Endothelial cell of umbilical vein (primary cell): ENCODE measurements around the gene RAPGEF4. TPM values are rescaled to one million over a fixed set of nuclear protein-coding genes. Genes with fewer than 3 reads are reported as not detected.

Experiments
- BruUV-seq: library from RNA; stranded (reverse); fragments of 400-500 nt; replicated peaks from 2 replicates; lab custom pipeline; 2021; lab: Mats Ljungman, UMichigan
- CTCF ChIA-PET: fragments of 300-600, 350-600 bp; sonication (Branson Sonifier 250); formaldehyde crosslinking; loops from one replicate; lab custom pipeline; 2021; ENCODE audit warnings: antibody characterized with exemption, inconsistent platforms; lab: Charles Lee
- POLR2A ChIA-PET: fragments of 300-600, 350-600 bp; sonication (Branson Sonifier 250); formaldehyde crosslinking; loops from one replicate; lab custom pipeline; 2021; ENCODE audit warnings: antibody characterized with exemption, inconsistent platforms; lab: Charles Lee
- DNase-seq: peaks from one replicate; pipeline ENCODE4 v3.0.0-alpha.2; 2011; ENCODE audit warnings: low read depth, low spot score
- FAIRE-seq: peaks from 2 replicates; lab custom pipeline; 2011; peaks lifted over from hg19 to GRCh38; lab: Jason Lieb, UNC
- H2AFZ ChIP-seq: 2 replicates; pipeline ENCODE4 v1.6.0; 2012; ENCODE audit warnings: low read depth, low read length, control low read depth, inconsistent platforms
- H3K27ac ChIP-seq: 2 replicates; pipeline ENCODE4 v1.5.1; 2011; ENCODE audit warnings: low read depth, mild to moderate bottlenecking, control low read depth, low read length, moderate library complexity; ENCODE audit not compliant: insufficient read depth
- H3K27me3 ChIP-seq, 2 experiments: 2 replicates each; pipeline versions ENCODE4 v1.6.0 to v1.6.1; 2011; ENCODE audit warnings: low read length in 2 of 2, mixed read lengths in 1 of 2; ENCODE audit not compliant: control insufficient read depth in 2 of 2, insufficient read depth in 2 of 2
- H3K36me3 ChIP-seq, 2 experiments: 2 replicates in 1 of 2; 3 replicates in 1 of 2; pipeline ENCODE4 v1.5.1; 2011; ENCODE audit warnings: low read length in 2 of 2, mild to moderate bottlenecking in 1 of 2, moderate library complexity in 1 of 2; ENCODE audit not compliant: control insufficient read depth in 2 of 2, insufficient read depth in 2 of 2; ENCODE audit errors: extremely low read depth in 1 of 2
- H3K4me1 ChIP-seq: 3 replicates; pipeline ENCODE4 v1.5.1; 2011; ENCODE audit warnings: mild to moderate bottlenecking, low read length; ENCODE audit not compliant: control insufficient read depth, insufficient read depth; ENCODE audit errors: extremely low read depth
- H3K4me2 ChIP-seq: 2 replicates; pipeline ENCODE4 v1.6.1; 2011; ENCODE audit warnings: low read length, control low read depth, mixed read lengths; ENCODE audit not compliant: insufficient read depth
- H3K4me3 ChIP-seq, 3 experiments: fragments of 200-600 bp in 1 of 3; sonication (generic), shearing (Covaris generic) in 1 of 3; replicated peaks in 1 of 3; 2 replicates each; pipeline ENCODE4 v1.5.1; 2011 to 2016; ENCODE audit warnings: control low read depth in 3 of 3, low read length in 3 of 3, mild to moderate bottlenecking in 2 of 3, inconsistent platforms in 1 of 3, low read depth in 1 of 3, moderate library complexity in 1 of 3; ENCODE audit not compliant: insufficient read depth in 1 of 3
- H3K79me2 ChIP-seq: 2 replicates; pipeline ENCODE4 v1.6.0; 2012; ENCODE audit warnings: low read length, inconsistent platforms; ENCODE audit not compliant: control insufficient read depth, insufficient read depth
- H3K9ac ChIP-seq: replicated peaks from 2 replicates; pipeline ENCODE3; 2011; ENCODE audit warnings: low read length, control low read depth; ENCODE audit not compliant: insufficient read depth; ENCODE audit errors: extremely low read depth
- H3K9me1 ChIP-seq: replicated peaks from 3 replicates; pipeline ENCODE4 v1.6.0; 2011; ENCODE audit warnings: mild to moderate bottlenecking, low read length; ENCODE audit not compliant: control insufficient read depth, insufficient read depth; ENCODE audit errors: extremely low read depth
- H3K9me3 ChIP-seq: replicated peaks from 2 replicates; pipeline ENCODE4 v1.5.1; 2012; ENCODE audit warnings: low read length, inconsistent platforms; ENCODE audit not compliant: control insufficient read depth, insufficient read depth
- H4K20me1 ChIP-seq: replicated peaks from 2 replicates; pipeline ENCODE3; 2011; ENCODE audit warnings: mild to moderate bottlenecking, low read length; ENCODE audit not compliant: control insufficient read depth, insufficient read depth; ENCODE audit errors: extremely low read depth
- CTCF ChIP-seq, 2 donors: IDR thresholded peaks; 1 replicate in 1 of 2; 2 replicates in 1 of 2; pipeline ENCODE4 v1.5.1; 2011; ENCODE audit warnings: low read length in 2 of 2, mild to moderate bottlenecking in 2 of 2, moderate library complexity in 2 of 2, control low read depth in 1 of 2, inconsistent platforms in 1 of 2, low read depth in 1 of 2; ENCODE audit not compliant: insufficient read depth in 1 of 2; ENCODE audit errors: extremely low read depth in 1 of 2
- EZH2 ChIP-seq: IDR thresholded peaks from 2 replicates; pipeline ENCODE4 v1.6.1; 2012; ENCODE audit warnings: borderline replicate concordance, low read depth, mild to moderate bottlenecking, moderate library complexity, low read length, inconsistent platforms; ENCODE audit not compliant: severe bottlenecking
- FOS ChIP-seq: IDR thresholded peaks from 2 replicates; pipeline ENCODE4 v1.6.1; 2011; ENCODE audit warnings: mild to moderate bottlenecking, low read length, moderate library complexity, borderline replicate concordance; ENCODE audit not compliant: insufficient read depth
- GATA2 ChIP-seq: IDR thresholded peaks from 2 replicates; pipeline ENCODE4 v1.7.0; 2011; ENCODE audit warnings: low read depth, mild to moderate bottlenecking, moderate library complexity, mixed read lengths, low read length; ENCODE audit not compliant: insufficient read length, insufficient read depth
- JUN ChIP-seq: IDR thresholded peaks from 2 replicates; pipeline ENCODE4 v1.6.1; 2011; ENCODE audit warnings: borderline replicate concordance, low read depth; ENCODE audit not compliant: insufficient read length, insufficient read depth
- MAX ChIP-seq: IDR thresholded peaks from 2 replicates; pipeline ENCODE4 v1.6.1; 2011; ENCODE audit not compliant: insufficient read depth, insufficient read length
- MYC ChIP-seq: IDR thresholded peaks from one replicate; pipeline ENCODE4 v1.6.1; 2011; ENCODE audit warnings: mild to moderate bottlenecking, low read depth, low read length
- POLR2A ChIP-seq: IDR thresholded peaks from 2 replicates; pipeline ENCODE4 v1.6.1; 2012; ENCODE audit warnings: low read depth, mild to moderate bottlenecking, control low read depth, low read length
- POLR2AphosphoS5 ChIP-seq: IDR thresholded peaks from 2 replicates; pipeline ENCODE4 v1.6.1; 2012; ENCODE audit warnings: low read depth, mild to moderate bottlenecking, control low read depth, low read length, moderate library complexity; ENCODE audit not compliant: insufficient read depth
- dilution Hi-C: fragments of 300-500 bp; cut with MboI; formaldehyde crosslinking; loops from one replicate; pipeline ENCODE4 v1.15.0; 2019; ENCODE audit warnings: low sequenced_read_pairs; ENCODE audit not compliant: extremely low pct_ligation_motif_present
- intact Hi-C: fragments of 100-400 bp; cut with micrococcal nuclease; formaldehyde crosslinking; loops from one replicate; pipeline ENCODE4 v1.10.0; 2022
- polyA plus RNA-seq, 4 experiments: library from polyadenylated mRNA; depleted of rRNA in 3 of 4; stranded (reverse) in 3 of 4; unstranded in 1 of 4; fragments of >200 nt; gene quantifications; 2 replicates each; pipeline versions ENCODE4 v1.2.1 to v1.2.3, GENCODE V29; 2011 to 2012; ENCODE audit warnings: missing spikeins in 1 of 4
- total RNA-seq: library from RNA; stranded (reverse); gene quantifications from 2 replicates; pipeline ENCODE4 v1.2.3, GENCODE V29; 2021

The RAPGEF4 gene
- total and polyA plus RNA-seq, 2 donors (not counting 3 experiments of a cell fraction or from before 2014, with no cell fraction given), result 7.2 to 9.2 TPM

GRCh38 chr2:173002751-173003541 is 267.3 kb downstream of the RAPGEF4 start:
- H4K20me1 ChIP-seq, result no peaks in the 10 kb centered on the region
- H3K79me2 ChIP-seq, result no peaks in the 10 kb centered on the region
- CTCF ChIA-PET, result interaction anchor here (0.8 to 2.3 kb wide), 4 partner anchors 18 to 71 kb away, joined by 3 to 6 read pairs (median 3); no protein-coding TSS in a partner anchor
- H3K27ac ChIP-seq, result no peak overlapping the region
- no peak overlapping the region for H2AFZ ChIP-seq
- H3K9me3 ChIP-seq, result peaks cover 2% of the 10 kb centered on the region
- H3K4me2 ChIP-seq, result no peak overlapping the region
- H3K4me1 ChIP-seq, result no peaks in the 10 kb centered on the region
- BruUV-seq, result no TSS peak
- H3K4me3 ChIP-seq, result no peak overlapping the region
- DNase-seq, result peak; percentile 54
- POLR2A ChIA-PET, result no interaction called here
- peak; percentile 48 for FAIRE-seq
- no peak overlapping the region for H3K9ac ChIP-seq
- dilution Hi-C loops, result loop anchor here (25.0 kb wide), 1 partner anchor 209 kb away; no protein-coding TSS in a partner anchor
- intact Hi-C loops, result no loop called here
- no peaks in the 10 kb centered on the region for H3K27me3 ChIP-seq
- TF ChIP-seq JUN (no peak), POLR2A (no peak), GATA2 (no peak), MAX (no peak), CTCF (IDR thresholded peaks at IDR 0.05; ENCODE audit: extremely low read depth in 1 of 2, insufficient read depth in 1 of 2, low read depth in 1 of 2, low read length in 2 of 2) (no peak), MYC (no peak), POLR2AphosphoS5 (no peak), FOS (no peak), EZH2 (no peak)
- H3K36me3 ChIP-seq, result peaks cover 0 to 2% of the 10 kb centered on the region in 2 experiments
- no peaks in the 10 kb centered on the region for H3K9me1 ChIP-seq
